ENCODE data around the gene ITGA11.

GRCh38 chr15:68442041-68442440, 10.1 kb upstream of the ITGA11 start:
- no peak for TF ChIP-seq CTCF (conservative IDR thresholded peaks at IDR 0.05; ENCODE audit: low read length)
- TF ChIP-seq EZH2phosphoT487 (IDR thresholded peaks at IDR 0.05; ENCODE audit: borderline replicate concordance, low read depth, low read length): no peak
